ENCODE results near the gene SLC38A7.

DNA sequence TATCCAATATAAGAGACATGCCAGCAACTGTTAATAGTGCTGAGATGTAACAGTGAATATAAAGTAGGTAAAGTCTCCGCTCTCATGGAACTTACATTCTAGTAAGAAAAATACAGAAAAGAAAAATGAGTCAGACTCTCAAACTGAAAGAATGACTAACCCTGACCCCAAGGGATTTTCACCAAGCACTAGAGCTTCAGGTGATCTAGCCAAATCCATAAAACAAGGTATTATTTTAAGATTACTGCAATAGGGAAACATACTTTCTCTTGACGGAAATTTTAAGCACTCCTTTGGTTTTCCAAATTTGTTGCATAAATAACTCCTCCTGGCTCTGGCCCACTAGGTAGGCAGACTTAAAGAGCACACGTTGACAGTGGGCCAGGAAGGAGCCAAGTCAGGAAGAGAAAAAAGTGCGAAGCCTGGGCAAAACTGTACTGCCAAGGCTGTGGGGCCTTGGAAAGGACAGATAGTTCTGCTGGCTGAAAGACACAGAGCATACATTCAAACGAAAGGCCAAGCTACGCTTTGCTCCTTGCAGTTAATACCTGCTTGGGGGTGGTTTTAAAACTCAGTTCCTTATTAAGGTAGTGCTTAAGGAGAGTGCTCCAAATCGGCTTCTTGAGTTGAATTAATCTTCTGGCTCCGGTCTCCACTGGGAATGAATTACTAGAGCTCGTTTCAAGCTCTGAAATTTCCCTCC lies 48.1 kb upstream of the SLC38A7 start:
- TF ChIP-seq, protein P1, sequence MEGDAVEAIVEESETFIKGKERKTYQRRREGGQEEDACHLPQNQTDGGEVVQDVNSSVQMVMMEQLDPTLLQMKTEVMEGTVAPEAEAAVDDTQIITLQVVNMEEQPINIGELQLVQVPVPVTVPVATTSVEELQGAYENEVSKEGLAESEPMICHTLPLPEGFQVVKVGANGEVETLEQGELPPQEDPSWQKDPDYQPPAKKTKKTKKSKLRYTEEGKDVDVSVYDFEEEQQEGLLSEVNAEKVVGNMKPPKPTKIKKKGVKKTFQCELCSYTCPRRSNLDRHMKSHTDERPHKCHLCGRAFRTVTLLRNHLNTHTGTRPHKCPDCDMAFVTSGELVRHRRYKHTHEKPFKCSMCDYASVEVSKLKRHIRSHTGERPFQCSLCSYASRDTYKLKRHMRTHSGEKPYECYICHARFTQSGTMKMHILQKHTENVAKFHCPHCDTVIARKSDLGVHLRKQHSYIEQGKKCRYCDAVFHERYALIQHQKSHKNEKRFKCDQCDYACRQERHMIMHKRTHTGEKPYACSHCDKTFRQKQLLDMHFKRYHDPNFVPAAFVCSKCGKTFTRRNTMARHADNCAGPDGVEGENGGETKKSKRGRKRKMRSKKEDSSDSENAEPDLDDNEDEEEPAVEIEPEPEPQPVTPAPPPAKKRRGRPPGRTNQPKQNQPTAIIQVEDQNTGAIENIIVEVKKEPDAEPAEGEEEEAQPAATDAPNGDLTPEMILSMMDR (IDR thresholded peaks at IDR 0.05) = no peak
- no peak for TF ChIP-seq EZH2 (IDR thresholded peaks at IDR 0.05; ENCODE audit: borderline replicate concordance, insufficient read depth, low read depth, low read length, poor library complexity, severe bottlenecking)

All from B cell (primary cell).